ENCODE results near the gene TNXB. TPM values are rescaled to one million over a fixed set of nuclear protein-coding genes. Genes with fewer than 3 reads are reported as not detected.

The TNXB gene
- total and polyA plus RNA-seq, 9 of the 15 experiments (the other 6 are each of a cell fraction or from before 2014, with no cell fraction given): 0.14 to 28.1 (median 12.4) TPM

GRCh38 chr6:32047855-32048766 is 61.0 kb downstream of the TNXB start (continued):
- TF ChIP-seq ZNF561 (CRISPR knock-in tag; conservative IDR thresholded peaks at IDR 0.05): no peak
- TF ChIP-seq VEZF1 (CRISPR knock-in tag; IDR thresholded peaks at IDR 0.05): no peak
- no peak for TF ChIP-seq ZNF175 (CRISPR knock-in tag; IDR thresholded peaks at IDR 0.05; ENCODE audit: low read depth)
- no peak for TF ChIP-seq BRF1 (IDR thresholded peaks at IDR 0.05; ENCODE audit: borderline replicate concordance, extremely low read depth, insufficient read length)
- TF ChIP-seq USF2 (CRISPR knock-in tag; IDR thresholded peaks at IDR 0.05): no peak
- TF ChIP-seq RFX7 (CRISPR knock-in tag; IDR thresholded peaks at IDR 0.05): no peak
- TF ChIP-seq CBX8 (IDR thresholded peaks at IDR 0.05; ENCODE audit: borderline replicate concordance, extremely low read depth, low read depth, low read length, poor library complexity, severe bottlenecking): no peak
- no peak for TF ChIP-seq CHD7 (IDR thresholded peaks at IDR 0.05; ENCODE audit: low read depth, low read length)
- no peak for TF ChIP-seq WHSC1 (IDR thresholded peaks at IDR 0.05; ENCODE audit: low read length)
- TF ChIP-seq TEAD2 (tag; IDR thresholded peaks at IDR 0.05): no peak
- no peak for TF ChIP-seq ZNF165 (CRISPR knock-in tag; IDR thresholded peaks at IDR 0.05; ENCODE audit: borderline replicate concordance)
- no peak for TF ChIP-seq KAT2B (IDR thresholded peaks at IDR 0.05; ENCODE audit: low read depth, low read length)
- TF ChIP-seq ZNF444 (CRISPR knock-in tag; IDR thresholded peaks at IDR 0.05): no peak

Data from K562 (cell line).